Measurements from ENCODE around the gene KNOP1. TPM values are rescaled to one million over a fixed set of nuclear protein-coding genes. Genes with fewer than 3 reads are reported as not detected.

KNOP1 gene
- total RNA-seq, 1 donor from 2014 or later: 24.2 TPM

DNA sequence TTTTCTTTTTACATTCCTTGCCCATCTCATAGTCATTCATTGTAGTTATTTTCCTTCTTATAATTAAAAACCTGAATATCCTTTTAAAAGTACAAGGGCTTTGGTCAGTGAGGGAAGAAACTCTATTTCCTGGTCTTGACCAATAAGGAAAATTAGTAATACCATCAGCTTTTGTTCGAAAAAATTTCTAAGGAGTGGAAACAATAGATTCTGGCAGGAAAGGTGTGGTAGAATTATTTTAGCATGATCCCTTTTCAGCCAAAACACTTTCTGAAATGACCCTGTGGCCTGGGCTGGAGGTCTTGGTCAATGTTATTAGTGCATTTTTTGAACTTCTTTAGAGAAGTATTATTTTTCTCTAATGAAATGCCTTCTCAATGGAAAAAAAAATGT, 36.6 kb upstream of the KNOP1 start:
- H3K9me3 Mint-ChIP-seq (ENCODE audit: unreplicated experiment): no peaks in the 10 kb centered on the region
- no peak for DNase-seq (ENCODE audit: extremely low spot score, unreplicated experiment)
- H3K4me3 Mint-ChIP-seq (ENCODE audit: unreplicated experiment): no peak overlapping the region
- TF ChIP-seq, protein P1, sequence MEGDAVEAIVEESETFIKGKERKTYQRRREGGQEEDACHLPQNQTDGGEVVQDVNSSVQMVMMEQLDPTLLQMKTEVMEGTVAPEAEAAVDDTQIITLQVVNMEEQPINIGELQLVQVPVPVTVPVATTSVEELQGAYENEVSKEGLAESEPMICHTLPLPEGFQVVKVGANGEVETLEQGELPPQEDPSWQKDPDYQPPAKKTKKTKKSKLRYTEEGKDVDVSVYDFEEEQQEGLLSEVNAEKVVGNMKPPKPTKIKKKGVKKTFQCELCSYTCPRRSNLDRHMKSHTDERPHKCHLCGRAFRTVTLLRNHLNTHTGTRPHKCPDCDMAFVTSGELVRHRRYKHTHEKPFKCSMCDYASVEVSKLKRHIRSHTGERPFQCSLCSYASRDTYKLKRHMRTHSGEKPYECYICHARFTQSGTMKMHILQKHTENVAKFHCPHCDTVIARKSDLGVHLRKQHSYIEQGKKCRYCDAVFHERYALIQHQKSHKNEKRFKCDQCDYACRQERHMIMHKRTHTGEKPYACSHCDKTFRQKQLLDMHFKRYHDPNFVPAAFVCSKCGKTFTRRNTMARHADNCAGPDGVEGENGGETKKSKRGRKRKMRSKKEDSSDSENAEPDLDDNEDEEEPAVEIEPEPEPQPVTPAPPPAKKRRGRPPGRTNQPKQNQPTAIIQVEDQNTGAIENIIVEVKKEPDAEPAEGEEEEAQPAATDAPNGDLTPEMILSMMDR (IDR thresholded peaks at IDR 0.05): no peak
- no peaks in the 10 kb centered on the region for H3K36me3 Mint-ChIP-seq (ENCODE audit: unreplicated experiment)
- peaks cover 5% of the 10 kb centered on the region for H3K4me1 Mint-ChIP-seq (ENCODE audit: unreplicated experiment)
- no peak overlapping the region for H3K27ac Mint-ChIP-seq (ENCODE audit: unreplicated experiment)
- no peaks in the 10 kb centered on the region for H3K27me3 Mint-ChIP-seq (ENCODE audit: unreplicated experiment)

DNA sequence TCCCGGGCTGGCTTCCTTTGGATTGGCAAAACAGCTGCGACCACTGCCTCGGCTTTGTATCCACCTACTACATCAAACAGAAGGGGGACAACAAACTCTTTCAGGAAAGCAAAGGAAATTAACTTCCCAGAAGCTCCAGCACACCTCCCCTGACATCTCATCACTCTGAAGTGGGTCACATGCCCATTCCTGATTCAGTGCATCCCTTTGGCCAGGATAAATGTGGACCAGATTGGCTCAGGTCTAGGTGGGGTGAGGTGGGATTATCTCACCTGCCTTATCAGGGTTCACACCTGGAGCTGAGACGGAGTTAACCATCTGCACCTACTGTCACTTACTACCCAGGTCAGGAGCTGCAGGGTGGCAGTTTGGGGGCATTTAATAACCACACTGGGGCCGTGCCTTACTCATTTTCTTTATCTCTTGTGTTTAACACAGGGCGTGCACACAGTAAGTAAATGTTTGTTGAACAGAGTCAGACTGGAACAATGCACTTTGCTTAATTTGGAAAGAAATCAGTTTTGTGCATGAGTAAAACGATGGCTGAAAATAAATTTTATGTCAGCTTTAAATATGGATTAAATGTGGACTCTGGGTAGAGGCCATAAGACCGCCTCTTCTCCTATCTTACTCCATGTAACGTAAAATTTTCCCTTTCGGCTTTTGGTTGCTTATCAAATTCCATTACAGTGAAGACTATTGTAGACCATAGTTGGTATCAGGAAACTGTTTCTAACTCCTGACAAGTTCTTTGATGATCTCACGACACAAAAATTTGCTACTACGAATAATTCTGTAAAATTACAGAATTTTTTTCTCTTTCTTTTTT, 36.0 kb upstream of the KNOP1 start:
- DNase-seq (ENCODE audit: extremely low spot score, unreplicated experiment): no peak
- no peak overlapping the region for H3K27ac Mint-ChIP-seq (ENCODE audit: unreplicated experiment)

DNA sequence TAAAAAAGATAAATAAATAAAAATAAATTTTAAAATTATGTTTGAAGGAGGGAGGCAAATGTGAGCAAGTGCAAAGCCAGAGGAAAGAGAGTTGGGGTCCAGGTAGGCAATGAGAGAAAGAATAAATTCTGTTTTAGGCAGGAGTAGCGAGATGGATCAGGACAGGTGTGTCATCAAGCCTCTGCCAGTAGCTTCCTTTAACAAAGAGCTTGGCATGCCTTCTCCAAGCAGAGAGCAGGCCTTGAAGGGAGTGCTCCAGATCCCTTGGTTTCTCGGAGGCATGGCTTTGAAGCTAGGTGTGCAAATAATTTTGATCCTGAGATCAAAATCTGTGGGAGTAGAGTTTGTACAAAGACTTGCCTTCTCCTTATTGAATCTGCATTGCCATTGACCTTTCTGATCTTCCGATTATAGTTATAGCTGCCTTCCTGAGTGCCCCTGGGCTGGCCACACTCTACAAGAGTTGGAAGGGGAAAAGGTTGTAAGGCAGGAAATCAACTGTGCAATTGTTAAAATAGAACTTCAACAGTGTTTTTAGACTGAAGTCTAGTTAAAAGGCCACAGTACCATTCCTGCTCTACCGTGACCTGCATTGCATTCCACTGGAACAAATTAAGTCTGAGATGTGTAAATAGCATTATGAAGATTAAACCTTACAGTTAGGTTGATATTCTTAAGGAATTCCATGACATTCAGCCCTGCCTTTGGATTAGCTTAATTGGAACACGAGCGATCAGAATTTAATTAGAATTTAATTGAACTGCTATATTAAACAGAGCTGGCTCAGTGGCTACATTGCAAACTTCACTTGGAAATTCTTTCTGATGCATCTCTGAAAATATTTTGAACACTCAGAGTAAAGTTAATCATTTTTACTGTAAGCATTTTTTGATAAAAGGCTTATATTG, 33.7 kb upstream of the KNOP1 start:
- Mint-ChIP-seq H3K27ac (ENCODE audit: unreplicated experiment) (no peak overlapping the region), H3K36me3 (ENCODE audit: unreplicated experiment) (no peaks in the 10 kb centered on the region), H3K4me1 (ENCODE audit: unreplicated experiment) (peaks cover 6% of the 10 kb centered on the region), H3K27me3 (ENCODE audit: unreplicated experiment) (no peaks in the 10 kb centered on the region), H3K4me3 (ENCODE audit: unreplicated experiment) (no peak overlapping the region), H3K9me3 (ENCODE audit: unreplicated experiment) (no peaks in the 10 kb centered on the region)
- DNase-seq (ENCODE audit: extremely low spot score, unreplicated experiment): no peak
- TF ChIP-seq, protein P1 (IDR thresholded peaks at IDR 0.05): no peak

More for the DNA sequence above, 36.0 kb upstream of the KNOP1 start:
- Mint-ChIP-seq H3K36me3 (ENCODE audit: unreplicated experiment) (no peaks in the 10 kb centered on the region), H3K27me3 (ENCODE audit: unreplicated experiment) (no peaks in the 10 kb centered on the region), H3K4me3 (ENCODE audit: unreplicated experiment) (no peak overlapping the region), H3K4me1 (ENCODE audit: unreplicated experiment) (peaks cover 6% of the 10 kb centered on the region), H3K9me3 (ENCODE audit: unreplicated experiment) (no peaks in the 10 kb centered on the region)
- TF ChIP-seq, protein P1 (IDR thresholded peaks at IDR 0.05): no peak

DNA sequence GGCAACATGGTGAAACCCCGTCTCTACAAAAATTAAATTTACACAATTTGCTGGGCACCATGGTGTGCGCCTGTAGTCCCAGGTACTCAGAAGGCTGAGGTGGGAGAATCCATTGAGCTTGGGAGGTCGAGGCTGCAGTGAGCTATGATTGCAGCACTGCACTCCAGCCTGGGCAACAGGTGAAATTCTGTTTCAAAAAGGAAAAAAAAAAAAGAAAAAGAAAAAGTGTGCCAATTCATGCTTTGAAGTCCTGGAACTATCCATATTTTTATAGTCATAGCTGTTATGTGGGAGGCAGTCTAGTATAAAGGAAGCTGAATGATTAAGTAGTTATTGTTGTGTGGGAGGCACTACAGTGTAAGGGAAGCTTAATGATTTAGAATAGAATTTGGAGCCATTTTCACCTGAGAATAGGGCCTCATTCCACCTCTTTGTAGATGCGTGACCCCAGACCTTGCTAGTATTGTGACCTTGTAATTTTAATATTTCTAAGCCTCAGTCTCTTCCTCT, 31.6 kb upstream of the KNOP1 start:
- Mint-ChIP-seq H3K4me1 (ENCODE audit: unreplicated experiment) (peaks cover 9% of the 10 kb centered on the region), H3K27me3 (ENCODE audit: unreplicated experiment) (no peaks in the 10 kb centered on the region), H3K36me3 (ENCODE audit: unreplicated experiment) (no peaks in the 10 kb centered on the region), H3K9me3 (ENCODE audit: unreplicated experiment) (no peaks in the 10 kb centered on the region), H3K27ac (ENCODE audit: unreplicated experiment) (no peak overlapping the region), H3K4me3 (ENCODE audit: unreplicated experiment) (no peak overlapping the region)
- DNase-seq (ENCODE audit: extremely low spot score, unreplicated experiment): no peak
- TF ChIP-seq, protein P1 (IDR thresholded peaks at IDR 0.05): no peak
